AG10803 (cell line): Measurements from ENCODE around the gene PHF21B.
A peak's percentile ranks its signal among the peaks of the same experiment; 100 is the strongest.

Source experiments
- DNase-seq: peaks from one replicate; pipeline ENCODE4 v3.0.0; 2010; ENCODE audit warnings: low read depth
- H3K4me3 ChIP-seq: 2 replicates; pipeline ENCODE4 v1.5.1; 2011; ENCODE audit warnings: mild to moderate bottlenecking, low read length, control low read depth
- TF ChIP-seq, protein P1 (sequence below): conservative IDR thresholded peaks from 2 replicates; pipeline ENCODE4 v1.5.1; 2011; ENCODE audit warnings: mild to moderate bottlenecking, low read length, control low read depth, inconsistent platforms

The PHF21B gene

DNA sequence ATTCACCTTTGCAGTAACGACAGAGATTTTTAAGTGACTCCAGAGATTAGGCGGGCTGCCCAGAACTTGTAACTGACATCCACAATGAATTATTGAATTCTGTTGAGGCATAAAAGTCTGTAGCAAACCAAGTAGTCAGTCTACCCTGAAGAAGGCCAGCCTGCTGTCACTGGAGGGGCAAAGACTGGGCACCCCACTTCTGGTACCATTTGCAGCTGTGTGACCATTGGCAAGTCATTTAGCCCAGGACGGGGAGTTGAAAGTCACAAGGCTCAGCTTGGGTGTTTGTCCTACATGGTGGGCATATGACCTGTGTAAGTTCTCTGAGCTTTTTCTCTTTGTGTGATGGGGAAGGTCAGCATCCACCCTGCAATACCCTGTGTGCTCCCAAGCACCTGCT, 138.0 kb downstream of the PHF21B start:
- DNase-seq = no peak
- TF ChIP-seq, protein P1, sequence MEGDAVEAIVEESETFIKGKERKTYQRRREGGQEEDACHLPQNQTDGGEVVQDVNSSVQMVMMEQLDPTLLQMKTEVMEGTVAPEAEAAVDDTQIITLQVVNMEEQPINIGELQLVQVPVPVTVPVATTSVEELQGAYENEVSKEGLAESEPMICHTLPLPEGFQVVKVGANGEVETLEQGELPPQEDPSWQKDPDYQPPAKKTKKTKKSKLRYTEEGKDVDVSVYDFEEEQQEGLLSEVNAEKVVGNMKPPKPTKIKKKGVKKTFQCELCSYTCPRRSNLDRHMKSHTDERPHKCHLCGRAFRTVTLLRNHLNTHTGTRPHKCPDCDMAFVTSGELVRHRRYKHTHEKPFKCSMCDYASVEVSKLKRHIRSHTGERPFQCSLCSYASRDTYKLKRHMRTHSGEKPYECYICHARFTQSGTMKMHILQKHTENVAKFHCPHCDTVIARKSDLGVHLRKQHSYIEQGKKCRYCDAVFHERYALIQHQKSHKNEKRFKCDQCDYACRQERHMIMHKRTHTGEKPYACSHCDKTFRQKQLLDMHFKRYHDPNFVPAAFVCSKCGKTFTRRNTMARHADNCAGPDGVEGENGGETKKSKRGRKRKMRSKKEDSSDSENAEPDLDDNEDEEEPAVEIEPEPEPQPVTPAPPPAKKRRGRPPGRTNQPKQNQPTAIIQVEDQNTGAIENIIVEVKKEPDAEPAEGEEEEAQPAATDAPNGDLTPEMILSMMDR = no peak
- no peak overlapping the region for H3K4me3 ChIP-seq

DNA sequence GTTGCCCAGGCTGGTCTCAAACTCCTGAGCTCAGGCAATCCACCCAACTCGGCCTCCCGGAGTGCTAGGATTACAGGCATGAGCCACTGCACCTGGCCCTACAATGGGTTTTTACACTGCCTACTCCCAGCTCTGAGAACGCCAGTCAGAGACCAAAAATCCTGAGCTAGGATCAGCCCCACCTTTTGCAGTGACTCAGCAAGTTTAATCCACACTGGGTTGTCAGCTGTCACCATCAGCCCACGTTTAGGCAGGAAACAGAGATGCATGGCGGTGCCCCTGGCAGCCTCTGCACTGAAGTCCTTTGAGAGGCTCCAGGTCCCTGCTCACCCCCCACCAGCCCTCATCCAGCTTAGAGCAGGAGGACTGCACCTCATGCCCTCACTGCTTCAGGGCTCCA, 139.8 kb downstream of the PHF21B start:
- no peak overlapping the region for H3K4me3 ChIP-seq
- DNase-seq = peak; percentile 18
- TF ChIP-seq, protein P1 = no peak

DNA sequence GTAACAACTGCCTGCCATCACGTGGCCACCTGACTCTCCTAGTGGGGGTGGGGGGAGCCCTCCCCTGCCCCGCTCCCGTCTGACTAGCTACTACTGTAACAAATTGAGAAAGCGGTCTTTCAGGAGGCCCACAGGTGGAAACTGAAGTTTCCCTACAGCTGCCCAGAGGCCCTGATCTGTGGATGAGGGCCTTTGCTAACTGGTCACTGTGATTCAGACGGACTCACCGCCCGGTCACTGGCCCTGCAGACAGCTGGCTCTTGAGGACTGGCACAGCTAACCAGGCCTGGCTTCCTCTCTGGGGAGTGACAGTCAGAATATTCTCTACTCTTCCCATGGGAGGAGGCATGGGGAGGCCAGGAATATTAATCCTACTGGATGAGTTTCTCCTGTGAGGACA, 140.6 kb downstream of the PHF21B start:
- DNase-seq = no peak
- TF ChIP-seq, protein P1 = no peak
- H3K4me3 ChIP-seq = no peak overlapping the region

DNA sequence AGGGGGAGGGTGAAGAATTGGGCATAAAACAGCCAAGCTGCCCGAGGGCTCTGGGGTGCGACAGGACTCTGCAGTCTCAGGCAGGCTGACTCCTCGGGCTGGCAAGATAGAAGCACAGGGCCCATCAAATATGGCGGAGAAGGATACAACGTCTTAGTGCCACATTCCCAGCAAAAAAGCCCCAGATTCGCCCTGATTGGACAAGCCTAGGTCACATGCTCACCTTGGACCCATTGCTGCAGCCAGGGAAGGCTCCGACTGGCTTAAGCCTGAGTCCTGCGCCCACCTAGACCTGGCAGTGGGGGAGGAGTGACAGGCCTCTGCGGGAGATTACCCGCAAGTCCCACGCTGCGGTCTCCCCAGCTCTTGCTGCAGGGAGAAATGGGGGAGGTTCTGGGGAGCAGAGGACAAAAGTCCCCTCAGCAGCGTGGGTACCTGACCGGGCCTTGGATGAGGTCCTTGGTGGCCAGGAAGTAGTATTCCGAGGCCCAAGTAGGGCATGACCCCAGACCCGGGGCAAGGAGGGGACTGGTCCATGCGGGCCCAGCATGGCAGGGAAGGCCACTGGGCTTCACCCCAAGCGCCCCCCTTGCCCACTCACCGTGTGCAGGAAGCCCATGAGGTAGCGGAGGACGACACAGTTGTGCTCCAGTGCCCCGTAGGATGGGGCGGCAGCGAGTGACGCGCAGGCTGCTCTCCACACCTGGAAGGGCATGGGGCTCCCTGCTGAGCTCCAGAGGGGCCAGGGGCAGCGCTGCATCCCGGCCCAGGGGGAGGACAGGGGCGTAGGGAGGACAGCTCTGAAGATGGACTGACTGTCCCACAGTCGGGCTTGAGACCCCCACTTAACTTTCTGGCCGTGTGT, 144.4 kb downstream of the PHF21B start:
- no peak overlapping the region for H3K4me3 ChIP-seq
- no peak for DNase-seq
- TF ChIP-seq, protein P1 = no peak

DNA sequence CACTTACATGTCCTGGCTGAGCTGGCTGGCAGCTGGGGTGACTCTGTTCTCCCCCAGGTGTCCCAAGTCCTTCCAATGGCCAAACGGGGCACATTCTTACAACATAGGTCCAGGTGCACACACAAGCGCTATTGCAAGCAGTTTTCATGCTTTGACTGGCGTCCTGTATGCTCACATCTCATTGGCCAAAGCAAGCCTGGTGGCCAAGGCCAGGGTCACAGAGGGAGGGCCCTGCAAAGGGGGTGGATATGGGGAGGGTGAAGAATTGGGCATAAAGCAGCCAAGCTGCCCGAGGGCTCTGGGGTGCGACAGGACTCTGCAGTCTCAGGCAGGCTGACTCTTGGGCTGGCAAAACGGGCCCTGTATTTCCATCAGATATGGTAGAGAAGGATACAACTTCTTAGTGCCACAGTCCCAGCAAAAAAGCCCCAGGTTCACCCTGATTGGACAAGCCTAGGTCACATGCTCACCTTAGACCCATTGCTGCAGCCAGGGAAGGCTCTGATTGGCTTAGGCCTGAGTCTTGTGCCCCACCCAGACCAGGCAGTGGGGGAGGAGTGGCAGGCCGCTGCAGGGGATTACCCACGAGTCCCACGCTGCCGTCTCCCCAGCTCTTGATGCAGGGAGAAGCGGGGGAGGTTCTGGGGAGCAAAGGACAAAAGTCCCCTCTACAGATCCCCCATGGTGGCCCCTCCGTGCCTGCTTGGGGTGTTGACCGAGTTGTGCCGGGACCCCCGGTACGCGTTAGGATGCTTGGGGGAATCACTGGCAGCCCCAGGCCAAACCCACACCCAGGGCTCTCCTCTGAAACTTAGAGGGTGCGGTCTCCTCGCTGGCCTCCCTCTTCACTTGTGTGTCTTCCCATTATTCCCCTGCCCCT, 146.6 kb downstream of the PHF21B start:
- H3K4me3 ChIP-seq = no peak overlapping the region
- TF ChIP-seq, protein P1 = no peak
- DNase-seq = no peak

DNA sequence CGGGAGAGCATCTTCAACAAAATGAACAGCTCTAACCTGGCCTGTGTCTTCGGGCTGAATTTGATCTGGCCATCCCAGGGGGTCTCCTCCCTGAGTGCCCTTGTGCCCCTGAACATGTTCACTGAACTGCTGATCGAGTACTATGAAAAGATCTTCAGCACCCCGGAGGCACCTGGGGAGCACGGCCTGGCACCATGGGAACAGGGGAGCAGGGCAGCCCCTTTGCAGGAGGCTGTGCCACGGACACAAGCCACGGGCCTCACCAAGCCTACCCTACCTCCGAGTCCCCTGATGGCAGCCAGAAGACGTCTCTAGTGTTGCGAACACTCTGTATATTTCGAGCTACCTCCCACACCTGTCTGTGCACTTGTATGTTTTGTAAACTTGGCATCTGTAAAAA, 147.5 kb downstream of the PHF21B start:
- H3K4me3 ChIP-seq = no peak overlapping the region
- no peak for DNase-seq
- TF ChIP-seq, protein P1 = no peak

DNA sequence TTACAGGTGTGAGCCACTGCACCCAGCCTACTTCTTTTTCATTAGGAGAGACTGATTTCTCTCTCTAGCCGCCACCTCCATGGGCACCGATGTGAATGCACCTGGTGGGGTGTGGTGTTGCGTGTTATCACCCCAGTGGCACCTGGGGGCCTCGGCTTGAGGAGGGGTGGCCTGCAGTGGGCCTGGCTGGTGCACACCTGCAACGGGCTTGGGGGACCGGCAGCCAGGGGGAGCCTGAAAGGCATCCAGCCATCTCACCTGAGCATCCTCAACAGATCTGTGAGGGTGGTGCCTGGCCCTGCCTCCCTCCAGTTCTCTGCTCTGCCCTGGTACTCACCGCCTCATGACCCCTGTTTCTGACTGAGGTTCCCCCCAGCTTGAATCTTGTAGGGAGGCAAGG, 148.6 kb downstream of the PHF21B start:
- H3K4me3 ChIP-seq = no peak overlapping the region
- DNase-seq = no peak
- TF ChIP-seq, protein P1 = no peak
